NCI-H748 treated with DMSO at 0.1 percent for 48 hours (cell line): ENCODE measurements around the gene KLHL21.

Experiments used
- DNase-seq: peaks from one replicate; lab custom pipeline; 2025; lab: John Stamatoyannopoulos, UW

Gene KLHL21

GRCh38 chr1:6599141-6599975 lies 3.3 kb downstream of the KLHL21 start:
- no peak for DNase-seq

DNA sequence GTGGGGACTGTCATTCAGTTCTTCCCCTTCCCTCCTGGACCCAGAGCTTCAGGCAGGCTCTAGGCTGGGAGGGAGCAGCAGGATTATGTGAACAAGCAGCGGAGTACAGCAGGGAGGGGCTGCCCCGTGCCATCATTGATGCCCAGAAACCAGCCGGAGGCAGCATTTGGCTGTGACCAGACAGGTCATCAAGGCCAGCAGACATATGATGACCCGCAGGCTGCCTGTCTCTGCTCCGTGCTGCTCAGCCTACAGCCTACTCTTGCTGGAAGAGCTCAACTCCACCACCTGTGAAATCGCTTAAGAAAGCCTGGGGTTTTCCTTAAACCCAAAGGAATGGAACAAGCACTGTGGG lies 4.9 kb downstream of the KLHL21 start:
- no peak for DNase-seq

DNA sequence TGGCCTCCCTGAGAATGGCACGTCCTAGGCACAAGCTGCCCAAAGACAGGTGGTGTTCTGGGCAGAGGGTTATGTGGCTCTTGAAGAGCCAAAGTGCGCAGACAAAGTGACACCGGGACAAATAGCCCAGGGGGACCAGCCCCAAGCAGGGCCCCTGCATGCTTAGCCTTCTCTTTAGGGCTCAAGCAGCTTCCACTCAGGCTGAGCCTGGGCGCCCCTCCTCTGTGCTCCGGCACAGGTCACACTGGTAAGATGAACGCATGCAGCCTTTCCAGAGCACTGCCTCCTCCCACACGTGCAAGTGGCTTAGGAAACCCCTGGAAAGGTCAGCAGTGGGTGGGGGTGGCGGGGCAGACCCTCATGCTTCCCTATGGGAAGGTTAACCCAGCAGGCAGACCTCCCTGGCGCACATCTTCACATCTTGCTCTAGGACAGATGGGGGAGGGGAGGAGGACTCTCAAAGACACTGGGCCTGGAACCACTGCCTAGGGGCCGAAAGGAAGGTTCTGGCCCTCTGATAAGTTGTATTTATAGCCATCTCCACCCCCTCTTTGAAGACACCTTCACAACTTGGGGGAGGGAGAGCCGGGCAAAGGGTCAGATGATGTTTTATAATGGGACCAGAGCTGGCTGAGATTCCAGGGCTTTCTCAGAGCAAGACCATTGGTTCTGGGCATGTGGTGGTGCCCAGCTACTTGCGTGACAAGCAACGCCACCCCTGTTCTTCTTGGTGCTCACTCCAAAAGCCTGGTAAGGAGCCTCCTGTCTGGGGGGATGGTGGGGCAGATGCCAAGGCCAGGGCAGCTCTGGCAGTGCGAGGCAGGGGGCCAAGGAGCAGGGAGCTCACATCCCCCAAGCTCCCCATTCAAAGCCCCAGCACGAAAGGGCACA lies 5.5 kb downstream of the KLHL21 start:
- no peak for DNase-seq

GRCh38 chr1:6596351-6596750 lies 6.3 kb downstream of the KLHL21 start:
- no peak for DNase-seq

- DNase-seq, result no peak
Observed at GRCh38 chr1:6594977-6595740, 7.5 kb downstream of the KLHL21 start.

DNA sequence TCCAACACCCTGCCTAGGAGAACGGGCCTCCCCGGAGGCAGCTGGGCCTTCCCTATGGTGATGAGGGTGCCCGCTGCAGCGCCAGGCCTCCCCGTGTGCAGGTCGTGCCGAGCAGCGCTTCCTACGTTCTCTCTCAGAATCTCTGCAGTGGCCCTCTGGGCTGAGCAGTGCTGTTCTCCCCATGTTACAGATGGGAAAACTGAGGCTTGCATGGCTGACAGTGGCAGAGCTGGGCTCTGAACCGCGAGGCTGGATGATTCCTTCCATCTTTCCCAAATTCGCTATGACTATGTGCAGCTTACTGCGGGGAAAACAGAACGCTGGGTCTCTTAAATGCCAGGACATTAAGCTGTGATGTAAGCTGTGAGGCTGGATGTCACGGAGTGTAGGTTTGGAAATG lies 8.9 kb downstream of the KLHL21 start:
- DNase-seq, result no peak

DNA sequence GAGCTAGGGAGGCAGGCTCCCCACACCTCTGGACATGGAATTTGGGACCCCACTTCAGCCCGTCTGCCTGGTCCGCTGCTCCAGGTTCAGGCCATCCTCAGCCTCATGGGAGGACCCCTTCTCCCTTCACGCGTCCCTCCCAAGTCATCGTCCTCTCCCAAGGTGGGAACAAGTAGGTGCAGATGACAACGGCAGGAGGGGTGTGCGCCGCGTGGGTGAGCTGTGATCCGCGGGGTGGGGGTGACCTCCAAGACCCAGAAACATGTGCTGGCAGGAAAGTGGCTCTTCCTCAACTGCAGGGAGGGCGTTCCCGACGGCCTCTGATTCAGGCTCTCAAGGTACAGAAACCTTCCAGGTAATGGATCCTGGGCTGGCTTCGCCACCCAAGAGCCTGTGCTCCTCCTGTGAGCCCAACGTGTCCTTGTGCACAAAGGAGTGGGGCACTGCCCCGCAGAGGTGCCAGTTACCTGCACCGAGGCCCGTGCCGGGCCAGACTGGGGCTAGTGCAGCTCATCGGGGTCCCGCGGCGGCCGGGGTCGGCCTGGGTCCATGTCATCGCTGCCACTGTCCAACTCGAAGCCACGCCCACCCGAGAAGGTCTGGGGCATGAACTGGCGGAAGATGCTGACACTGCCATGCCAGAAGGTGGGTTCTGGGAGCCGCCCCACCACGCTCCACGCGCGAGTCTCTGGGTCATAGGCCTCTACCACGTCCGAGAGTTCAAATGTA lies 9.6 kb downstream of the KLHL21 start:
- DNase-seq, result no peak

GRCh38 chr1:6592441-6592840 lies 10.2 kb downstream of the KLHL21 start:
- no peak for DNase-seq

DNA sequence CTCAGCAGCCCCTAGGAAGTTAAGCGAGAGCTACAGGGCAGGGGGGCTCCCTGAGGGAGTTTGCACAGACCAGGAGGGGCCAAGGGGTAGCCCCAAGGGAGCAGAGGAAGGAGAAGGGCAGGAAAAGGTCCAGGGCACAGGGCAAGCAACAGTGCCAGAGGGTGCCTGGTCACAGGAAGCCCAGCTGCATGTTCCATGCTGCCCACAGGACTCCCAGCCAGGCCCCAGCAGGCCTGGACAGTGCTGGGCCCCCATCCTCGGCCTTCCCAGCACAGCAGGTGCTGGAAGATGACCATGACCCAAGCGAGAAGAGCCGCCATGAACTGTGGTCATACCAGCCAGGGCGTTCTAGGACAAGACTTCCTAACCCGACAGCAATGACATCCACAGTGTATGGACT lies 11.0 kb downstream of the KLHL21 start:
- DNase-seq, result no peak

DNA sequence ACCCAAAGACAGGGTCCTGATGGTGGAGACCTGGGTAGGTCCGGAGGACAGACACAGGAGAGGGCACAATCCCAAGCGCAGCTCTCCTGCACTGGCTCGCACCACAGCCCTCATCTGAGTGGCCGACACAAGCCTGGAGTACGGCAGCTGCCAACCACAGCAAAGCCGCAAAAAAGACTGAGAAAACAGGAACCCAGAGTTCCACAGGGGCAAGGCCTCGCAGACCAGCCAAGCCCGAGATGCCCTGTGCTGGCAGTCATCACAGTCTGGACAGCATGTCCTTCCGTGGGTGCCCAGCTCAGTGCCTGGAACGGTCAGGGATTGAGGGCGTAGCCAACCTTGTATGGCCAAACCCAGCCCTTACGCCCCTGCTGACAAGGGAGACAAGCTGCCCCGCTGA lies 11.4 kb downstream of the KLHL21 start:
- DNase-seq, result no peak

- no peak for DNase-seq
Observed at GRCh38 chr1:6590046-6590445, 12.6 kb downstream of the KLHL21 start.

- DNase-seq, result no peak
Observed at GRCh38 chr1:6588893-6589520, 13.7 kb downstream of the KLHL21 start.

GRCh38 chr1:6588128-6588892 lies 14.4 kb downstream of the KLHL21 start:
- no peak for DNase-seq

- no peak for DNase-seq
Observed at GRCh38 chr1:6587261-6588005, 15.2 kb downstream of the KLHL21 start.

GRCh38 chr1:6586404-6586816 lies 16.3 kb downstream of the KLHL21 start:
- no peak for DNase-seq

- no peak for DNase-seq
Observed at GRCh38 chr1:6585841-6586240, 16.8 kb downstream of the KLHL21 start.

GRCh38 chr1:6585081-6585722 lies 17.5 kb downstream of the KLHL21 start:
- DNase-seq, result no peak

GRCh38 chr1:6584126-6585080 lies 18.3 kb downstream of the KLHL21 start:
- DNase-seq, result no peak
